ENCODE data around the gene ICAM4.

GRCh38 chr19:10274589-10274988 lies 12.2 kb upstream of the ICAM4 start:
- TF ChIP-seq POLR2AphosphoS5 (IDR thresholded peaks at IDR 0.05; ENCODE audit: insufficient read depth in 1 of 2, low read depth in 1 of 2), result no peak
- no peak for TF ChIP-seq CTCF (IDR thresholded peaks at IDR 0.05)

Measured in vagina (tissue), 2 donors.